WI38 (cell line): ENCODE measurements around the gene EIF3K.
A peak's percentile ranks its signal among the peaks of the same experiment; 100 is the strongest.

Source experiments
- H3K4me3 ChIP-seq: 2 replicates; pipeline ENCODE4 v1.5.1; 2011; ENCODE audit warnings: low read depth, mild to moderate bottlenecking, control low read depth, low read length
- TF ChIP-seq, protein P1 (sequence below): IDR thresholded peaks from 2 replicates; pipeline ENCODE4 v1.5.1; 2012; ENCODE audit warnings: low read depth, mild to moderate bottlenecking, control low read depth, low read length

Gene EIF3K

DNA sequence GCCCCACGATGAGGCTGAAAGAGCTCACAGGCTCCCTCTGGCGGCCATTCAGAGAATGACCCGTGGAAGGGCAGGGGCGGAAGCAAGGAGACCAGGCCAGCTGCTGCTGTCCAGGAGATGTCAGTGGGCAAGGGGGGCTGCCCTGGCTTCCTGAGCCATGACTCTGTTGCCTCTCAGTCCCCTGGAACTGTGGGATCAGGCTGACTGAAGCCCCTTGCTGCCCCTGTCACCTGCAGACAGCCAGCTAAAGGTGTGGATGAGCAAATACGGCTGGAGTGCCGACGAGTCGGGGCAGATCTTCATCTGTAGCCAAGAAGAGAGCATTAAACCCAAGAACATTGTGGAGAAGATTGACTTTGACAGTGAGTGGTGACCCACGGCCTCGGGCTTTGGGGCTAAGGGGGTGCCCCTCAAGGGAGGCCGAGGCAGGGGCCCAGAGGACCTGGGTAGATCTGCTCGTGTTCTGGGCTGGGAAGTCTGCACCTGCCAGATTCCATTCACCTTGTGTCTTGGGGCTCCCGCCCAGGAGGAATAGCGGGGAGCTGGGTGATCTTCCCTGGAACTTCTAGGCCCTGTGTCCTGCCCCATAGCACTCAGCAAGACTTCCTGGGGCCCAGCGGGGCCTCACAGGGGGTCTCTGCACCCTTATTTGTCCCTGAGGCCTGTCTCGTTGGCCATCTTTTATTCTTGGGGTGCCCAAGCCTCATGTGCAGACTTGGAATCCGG lies 15.9 kb downstream of the EIF3K start:
- TF ChIP-seq, protein P1, sequence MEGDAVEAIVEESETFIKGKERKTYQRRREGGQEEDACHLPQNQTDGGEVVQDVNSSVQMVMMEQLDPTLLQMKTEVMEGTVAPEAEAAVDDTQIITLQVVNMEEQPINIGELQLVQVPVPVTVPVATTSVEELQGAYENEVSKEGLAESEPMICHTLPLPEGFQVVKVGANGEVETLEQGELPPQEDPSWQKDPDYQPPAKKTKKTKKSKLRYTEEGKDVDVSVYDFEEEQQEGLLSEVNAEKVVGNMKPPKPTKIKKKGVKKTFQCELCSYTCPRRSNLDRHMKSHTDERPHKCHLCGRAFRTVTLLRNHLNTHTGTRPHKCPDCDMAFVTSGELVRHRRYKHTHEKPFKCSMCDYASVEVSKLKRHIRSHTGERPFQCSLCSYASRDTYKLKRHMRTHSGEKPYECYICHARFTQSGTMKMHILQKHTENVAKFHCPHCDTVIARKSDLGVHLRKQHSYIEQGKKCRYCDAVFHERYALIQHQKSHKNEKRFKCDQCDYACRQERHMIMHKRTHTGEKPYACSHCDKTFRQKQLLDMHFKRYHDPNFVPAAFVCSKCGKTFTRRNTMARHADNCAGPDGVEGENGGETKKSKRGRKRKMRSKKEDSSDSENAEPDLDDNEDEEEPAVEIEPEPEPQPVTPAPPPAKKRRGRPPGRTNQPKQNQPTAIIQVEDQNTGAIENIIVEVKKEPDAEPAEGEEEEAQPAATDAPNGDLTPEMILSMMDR, result peak; percentile 95

DNA sequence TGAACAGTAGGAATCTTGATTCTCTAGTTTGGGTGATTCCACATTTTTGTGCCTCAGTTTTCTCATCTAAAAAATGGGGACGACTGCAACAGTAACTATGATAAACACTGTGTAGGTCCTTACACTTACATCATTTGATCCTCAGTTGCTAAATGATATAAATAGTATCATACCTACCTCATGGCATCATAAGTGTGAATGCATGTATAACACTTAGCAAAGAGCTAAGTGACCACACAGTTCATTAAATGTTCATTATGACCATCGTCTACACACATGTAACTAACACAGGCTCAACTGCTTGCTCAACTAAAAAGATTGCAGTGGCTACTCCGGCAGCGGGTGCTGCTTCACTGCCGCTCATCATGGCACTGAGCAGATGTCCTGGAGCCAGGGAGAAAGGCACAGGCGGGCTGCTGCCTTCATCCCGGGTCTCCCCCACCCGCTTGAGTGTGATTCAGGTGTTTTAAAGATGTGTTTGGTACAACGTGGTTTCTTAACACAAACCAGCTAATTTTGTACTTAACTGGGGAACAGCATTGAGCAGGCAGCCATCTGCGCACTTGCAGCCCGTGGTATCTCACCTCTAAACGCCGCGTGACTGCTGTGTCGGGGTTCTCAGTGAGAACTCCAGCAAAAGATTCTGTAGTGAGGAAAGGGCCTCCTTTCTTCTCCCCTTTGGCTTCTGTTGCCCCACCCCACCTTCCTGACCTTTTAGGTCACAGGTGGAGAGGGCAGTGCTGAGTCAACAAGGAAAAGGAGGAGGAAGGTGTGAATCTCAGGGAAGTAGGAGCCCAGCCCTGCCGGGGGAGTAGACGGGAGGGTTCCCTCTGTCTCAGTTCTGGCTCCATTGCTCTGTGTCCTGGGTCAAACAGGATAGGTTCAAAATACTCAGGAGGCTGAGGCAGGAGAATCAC lies 16.8 kb downstream of the EIF3K start:
- H3K4me3 ChIP-seq, result no peak overlapping the region

More for the DNA sequence above, 15.9 kb downstream of the EIF3K start:
- H3K4me3 ChIP-seq, result no peak overlapping the region

DNA sequence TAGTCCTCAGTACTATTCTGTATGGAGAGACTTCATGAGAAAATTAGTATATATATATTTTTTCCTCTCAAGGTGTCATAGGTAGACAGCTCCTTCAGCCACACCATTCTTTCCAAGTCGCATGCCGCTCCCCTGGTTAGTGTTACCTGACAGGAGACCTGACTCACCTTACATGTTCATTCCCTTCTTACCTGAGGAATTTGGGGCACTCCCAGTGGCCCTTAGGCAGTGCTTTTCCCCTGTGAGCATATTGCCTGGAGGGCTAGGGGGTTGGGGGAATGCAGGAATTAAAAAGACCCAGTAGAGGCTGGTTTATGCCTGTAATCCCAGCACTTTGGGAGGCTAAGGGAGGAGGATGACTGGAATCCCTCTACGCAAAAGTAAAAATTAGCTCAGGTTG lies 19.5 kb downstream of the EIF3K start:
- no peak overlapping the region for H3K4me3 ChIP-seq
- TF ChIP-seq, protein P1, result no peak

More for the DNA sequence above, 16.8 kb downstream of the EIF3K start:
- TF ChIP-seq, protein P1, result no peak

DNA sequence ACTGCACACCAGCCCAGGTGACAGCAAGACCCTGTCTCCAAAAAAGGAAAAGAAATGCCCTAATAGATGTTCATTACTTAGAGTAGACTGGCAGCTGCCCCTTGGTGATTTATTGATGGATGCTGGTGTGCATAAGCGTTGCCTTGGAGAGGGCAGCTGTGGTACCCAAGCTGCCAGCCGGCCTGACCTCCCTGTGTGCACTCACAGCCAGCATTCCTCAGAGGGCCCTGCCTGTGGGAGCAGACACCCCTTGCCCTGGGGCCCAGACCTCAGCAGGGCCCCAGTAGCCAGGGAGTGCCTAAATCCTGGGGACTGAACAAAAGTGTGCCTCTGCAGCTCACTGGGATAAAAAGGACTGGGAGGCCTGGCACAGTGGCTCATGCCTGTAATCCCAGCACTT lies 20.7 kb downstream of the EIF3K start:
- TF ChIP-seq, protein P1, result no peak
- no peak overlapping the region for H3K4me3 ChIP-seq

DNA sequence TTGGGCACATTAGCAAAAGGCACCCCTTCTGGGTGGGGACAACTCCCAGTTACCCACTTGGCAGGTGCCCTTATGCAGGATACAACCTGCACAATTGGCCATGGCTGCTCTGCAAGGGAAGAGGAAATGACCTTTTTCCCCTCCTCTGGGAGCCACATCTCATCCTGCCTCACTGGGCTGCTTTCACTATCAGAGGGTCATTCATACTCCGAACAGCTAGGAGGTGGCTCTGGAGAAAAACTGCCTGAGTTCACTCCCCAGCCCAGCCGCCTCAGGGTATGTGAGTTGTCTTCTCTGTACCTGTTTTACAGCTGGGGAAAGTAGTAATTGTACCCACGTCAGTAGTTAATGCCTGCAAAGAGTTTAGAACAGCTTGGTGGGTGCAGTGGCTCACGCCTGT lies 21.4 kb downstream of the EIF3K start:
- TF ChIP-seq, protein P1, result no peak
- H3K4me3 ChIP-seq, result no peak overlapping the region

DNA sequence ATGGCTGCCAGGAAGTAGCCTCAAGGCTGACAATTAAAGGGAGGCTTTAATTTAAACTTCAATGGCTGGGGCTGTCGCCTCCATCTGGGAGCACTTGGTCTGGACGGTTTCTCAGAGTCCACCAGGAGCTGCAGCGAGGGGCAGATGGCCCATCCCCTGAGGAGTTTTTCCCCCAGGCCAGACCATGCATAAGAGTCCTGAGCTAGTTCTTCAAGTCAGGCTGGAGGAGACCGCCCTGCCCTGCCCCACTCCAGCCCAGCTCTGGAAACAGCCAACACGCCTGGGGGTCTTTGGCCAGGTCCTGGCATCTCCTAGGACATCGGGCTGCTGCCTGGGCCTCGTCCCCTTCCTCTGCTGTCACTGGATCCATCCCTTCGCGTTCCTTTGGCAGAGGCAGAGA lies 23.2 kb downstream of the EIF3K start:
- no peak overlapping the region for H3K4me3 ChIP-seq
- TF ChIP-seq, protein P1, result no peak

DNA sequence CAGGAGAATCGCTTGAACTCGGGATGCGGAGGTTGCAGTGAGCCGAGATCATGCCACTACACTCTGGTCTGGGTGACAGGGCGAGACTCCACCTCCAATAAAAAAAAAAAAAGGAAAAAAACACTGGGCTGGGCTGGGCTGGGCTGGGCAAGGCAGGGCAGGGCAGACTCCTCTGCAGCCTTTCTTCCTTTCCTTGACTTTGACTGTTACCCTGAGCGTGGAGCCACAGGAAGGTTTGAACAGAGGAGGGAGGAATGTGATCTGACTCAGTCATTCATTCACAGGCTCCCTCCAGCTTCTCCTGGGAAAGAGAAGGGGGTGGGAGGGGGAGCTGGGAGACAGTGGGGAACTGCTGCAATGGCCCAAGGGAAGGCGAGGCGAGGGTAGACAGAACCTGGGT lies 25.7 kb downstream of the EIF3K start:
- H3K4me3 ChIP-seq, result no peak overlapping the region
- TF ChIP-seq, protein P1, result no peak
